ENCODE data around the gene ANKRD55. TPM values are rescaled to one million over a fixed set of nuclear protein-coding genes. Genes with fewer than 3 reads are reported as not detected.

The ANKRD55 gene
- total RNA-seq, 1 experiment from 2014 or later: not detected

DNA sequence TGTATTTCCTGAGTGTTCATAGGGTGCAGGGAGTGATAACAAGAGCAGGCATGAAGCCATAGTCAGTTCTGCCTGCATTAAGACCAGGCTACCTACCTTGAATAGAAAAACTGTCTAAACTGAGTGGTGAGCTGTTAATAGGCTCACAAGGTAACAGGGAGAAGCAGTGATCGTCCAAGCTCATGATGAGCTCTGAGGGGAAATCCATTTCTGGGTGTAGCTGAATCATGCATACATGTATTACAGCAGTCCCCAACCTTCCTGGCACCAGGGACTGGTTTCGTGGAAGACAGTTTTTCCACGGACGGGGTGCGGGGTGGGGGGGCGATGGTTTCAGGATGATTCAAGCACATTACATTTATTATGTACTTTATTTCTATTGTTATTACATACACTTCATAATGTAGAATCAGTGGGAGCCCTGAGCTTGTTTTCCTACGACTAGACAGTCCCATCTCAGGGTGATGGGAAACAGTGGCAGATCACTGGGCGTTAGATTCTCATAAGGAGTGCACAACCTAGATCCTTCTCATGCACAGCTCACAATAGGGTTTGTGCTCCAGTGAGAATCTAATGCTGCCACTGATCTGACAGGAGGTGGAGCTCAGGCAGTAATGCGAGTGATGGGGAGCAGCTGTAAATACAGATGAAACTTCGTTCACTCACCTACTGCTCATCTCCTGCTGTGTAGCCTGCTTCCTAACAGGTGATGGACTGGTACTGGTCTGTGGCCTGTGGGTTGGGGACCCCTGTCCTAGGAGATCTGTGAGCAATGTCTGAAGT lies 138.4 kb downstream of the ANKRD55 start:
- no peak for DNase-seq
- no peak overlapping the region for H3K9ac ChIP-seq (ENCODE audit: low read length)
- no peaks in the 10 kb centered on the region for H3K27me3 ChIP-seq (ENCODE audit: low read length)
- H3K36me3 ChIP-seq (ENCODE audit: insufficient read depth, low read length): no peaks in the 10 kb centered on the region
- no peaks in the 10 kb centered on the region for H3K9me3 ChIP-seq (ENCODE audit: low read length)
- H3K4me2 ChIP-seq (ENCODE audit: low read depth, low read length, poor library complexity, severe bottlenecking): no peak overlapping the region
- H3K79me2 ChIP-seq (ENCODE audit: low read length): no peaks in the 10 kb centered on the region
- H3K27ac ChIP-seq (ENCODE audit: low read length): no peak overlapping the region
- no peaks in the 10 kb centered on the region for H3K4me1 ChIP-seq (ENCODE audit: low read length)
- no peaks in the 10 kb centered on the region for H4K20me1 ChIP-seq (ENCODE audit: insufficient read depth, low read depth, low read length)
- H3K9me2 ChIP-seq (replicated peaks; ENCODE audit: insufficient read depth, low read length): no peaks in the 10 kb centered on the region
- no peak overlapping the region for H2AFZ ChIP-seq (ENCODE audit: low read length)
- H3K4me3 ChIP-seq (ENCODE audit: low read length): no peak overlapping the region

DNA sequence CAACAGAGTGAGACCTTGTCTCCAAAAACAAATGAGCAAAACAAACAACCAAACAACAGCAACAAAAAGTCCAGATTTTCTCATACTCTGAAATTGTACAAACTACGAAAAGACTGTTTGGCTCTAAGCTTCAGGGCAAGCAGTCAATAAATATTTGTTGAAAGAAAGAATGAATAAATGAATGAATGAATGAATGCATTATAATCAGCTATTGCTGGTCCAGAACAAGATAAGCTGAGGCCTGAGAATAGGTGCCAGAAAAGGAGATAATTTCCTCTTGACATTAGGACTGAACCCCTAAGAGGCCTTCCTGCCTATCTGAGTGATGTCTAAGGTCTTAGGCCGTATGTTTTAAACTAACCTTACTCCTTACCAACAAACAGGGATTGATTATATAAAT lies 139.2 kb downstream of the ANKRD55 start:
- Histone ChIP-seq H3K79me2 (ENCODE audit: low read length) (no peaks in the 10 kb centered on the region), H3K27me3 (ENCODE audit: low read length) (no peaks in the 10 kb centered on the region), H3K4me3 (ENCODE audit: low read length) (no peak overlapping the region), H3K9me2 (replicated peaks; ENCODE audit: insufficient read depth, low read length) (no peaks in the 10 kb centered on the region), H3K9me3 (ENCODE audit: low read length) (no peaks in the 10 kb centered on the region), H3K4me1 (ENCODE audit: low read length) (no peaks in the 10 kb centered on the region), H2AFZ (ENCODE audit: low read length) (no peak overlapping the region), H4K20me1 (ENCODE audit: insufficient read depth, low read depth, low read length) (no peaks in the 10 kb centered on the region), H3K36me3 (ENCODE audit: insufficient read depth, low read length) (no peaks in the 10 kb centered on the region), H3K9ac (ENCODE audit: low read length) (no peak overlapping the region), H3K27ac (ENCODE audit: low read length) (no peak overlapping the region), H3K4me2 (ENCODE audit: low read depth, low read length, poor library complexity, severe bottlenecking) (no peak overlapping the region)
- DNase-seq: no peak

DNA sequence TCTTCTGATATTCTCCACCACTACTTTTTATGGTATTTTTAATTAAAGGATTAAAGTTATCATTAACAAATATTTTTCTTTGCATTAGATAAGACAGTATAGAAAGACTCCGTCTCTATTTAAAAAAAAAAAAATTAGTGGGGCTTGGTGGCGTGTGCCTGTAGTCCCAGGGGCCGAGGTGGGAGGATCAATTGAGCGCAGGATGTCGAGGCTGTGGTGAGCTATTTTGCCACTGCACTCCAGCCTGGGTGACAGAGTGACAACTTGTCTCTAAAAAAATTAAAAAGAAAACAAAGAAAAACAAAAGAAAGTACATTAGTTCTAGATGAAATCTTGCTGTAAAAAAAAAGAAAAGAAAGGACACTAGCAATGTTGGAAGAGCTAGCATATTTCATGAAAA lies 141.0 kb downstream of the ANKRD55 start:
- Histone ChIP-seq H3K9me3 (ENCODE audit: low read length) (no peaks in the 10 kb centered on the region), H3K79me2 (ENCODE audit: low read length) (no peaks in the 10 kb centered on the region), H3K4me1 (ENCODE audit: low read length) (no peaks in the 10 kb centered on the region), H3K36me3 (ENCODE audit: insufficient read depth, low read length) (no peaks in the 10 kb centered on the region), H3K9ac (ENCODE audit: low read length) (no peak overlapping the region), H3K9me2 (replicated peaks; ENCODE audit: insufficient read depth, low read length) (no peaks in the 10 kb centered on the region), H3K4me2 (ENCODE audit: low read depth, low read length, poor library complexity, severe bottlenecking) (no peak overlapping the region), H3K4me3 (ENCODE audit: low read length) (no peak overlapping the region), H3K27ac (ENCODE audit: low read length) (no peak overlapping the region), H3K27me3 (ENCODE audit: low read length) (no peaks in the 10 kb centered on the region), H4K20me1 (ENCODE audit: insufficient read depth, low read depth, low read length) (no peaks in the 10 kb centered on the region), H2AFZ (ENCODE audit: low read length) (no peak overlapping the region)
- DNase-seq: no peak

DNA sequence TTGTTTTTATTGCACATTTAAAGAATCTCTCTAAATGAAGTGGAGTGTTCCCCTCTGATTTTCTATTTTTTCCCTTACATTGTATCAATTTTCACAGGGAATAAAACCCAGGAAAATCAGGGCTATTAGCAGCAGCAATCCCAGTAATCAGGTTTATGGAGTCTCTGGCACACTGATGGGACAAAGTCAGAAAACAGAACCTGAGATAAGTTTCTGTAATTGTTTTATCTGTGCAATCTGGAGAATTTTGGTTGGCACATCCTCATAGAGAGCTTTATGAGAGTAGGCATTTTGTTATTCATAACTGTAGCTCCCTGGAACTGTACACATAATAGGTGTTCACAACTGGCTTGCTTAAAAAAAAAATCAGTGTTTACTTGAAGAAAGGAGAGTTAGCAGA lies 141.5 kb downstream of the ANKRD55 start:
- H3K4me3 ChIP-seq (ENCODE audit: low read length): no peak overlapping the region

DNA sequence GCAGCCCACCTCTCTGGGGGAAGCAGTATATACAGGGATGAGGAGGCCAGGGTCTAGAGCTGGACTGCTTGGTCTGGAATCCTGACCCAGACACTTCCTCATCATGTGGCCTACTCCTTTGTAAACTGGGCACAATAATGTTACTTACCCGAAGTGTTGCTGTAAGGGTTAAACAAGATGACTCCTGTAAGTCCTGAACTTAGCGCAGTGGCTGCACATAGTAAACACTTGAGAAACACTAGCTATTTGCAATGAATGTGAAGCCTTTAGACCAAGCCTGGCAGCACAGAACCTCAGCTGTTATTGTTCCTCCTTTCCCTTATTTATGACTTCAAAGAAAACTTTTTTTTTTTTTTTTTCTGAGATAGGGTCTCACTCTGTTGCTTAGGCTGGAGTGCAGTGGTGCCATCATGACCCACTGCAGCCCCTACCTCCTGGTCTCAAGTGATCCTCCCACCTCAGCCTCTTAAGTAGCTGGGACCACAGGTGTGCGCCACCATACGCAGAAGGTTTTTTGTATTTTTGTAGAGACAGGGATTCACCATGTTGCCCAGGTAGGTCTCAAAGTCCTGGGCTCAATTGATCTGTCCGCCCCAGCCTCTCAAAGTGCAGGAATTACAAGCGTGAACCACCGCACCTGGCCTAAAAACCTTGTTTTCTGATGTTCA lies 142.2 kb downstream of the ANKRD55 start:
- H3K36me3 ChIP-seq (ENCODE audit: insufficient read depth, low read length): no peaks in the 10 kb centered on the region
- H3K9me2 ChIP-seq (replicated peaks; ENCODE audit: insufficient read depth, low read length): no peaks in the 10 kb centered on the region
- no peak for DNase-seq
- no peak overlapping the region for H3K27ac ChIP-seq (ENCODE audit: low read length)
- no peak overlapping the region for H2AFZ ChIP-seq (ENCODE audit: low read length)
- no peak overlapping the region for H3K9ac ChIP-seq (ENCODE audit: low read length)
- H3K79me2 ChIP-seq (ENCODE audit: low read length): no peaks in the 10 kb centered on the region
- no peak overlapping the region for H3K4me3 ChIP-seq (ENCODE audit: low read length)
- no peak overlapping the region for H3K4me2 ChIP-seq (ENCODE audit: low read depth, low read length, poor library complexity, severe bottlenecking)
- H3K9me3 ChIP-seq (ENCODE audit: low read length): no peaks in the 10 kb centered on the region
- H4K20me1 ChIP-seq (ENCODE audit: insufficient read depth, low read depth, low read length): no peaks in the 10 kb centered on the region
- no peaks in the 10 kb centered on the region for H3K27me3 ChIP-seq (ENCODE audit: low read length)
- H3K4me1 ChIP-seq (ENCODE audit: low read length): no peaks in the 10 kb centered on the region

More for the DNA sequence above, 141.5 kb downstream of the ANKRD55 start:
- H3K27ac ChIP-seq (ENCODE audit: low read length): no peak overlapping the region
- no peak overlapping the region for H3K4me2 ChIP-seq (ENCODE audit: low read depth, low read length, poor library complexity, severe bottlenecking)
- no peak overlapping the region for H2AFZ ChIP-seq (ENCODE audit: low read length)
- no peaks in the 10 kb centered on the region for H3K9me3 ChIP-seq (ENCODE audit: low read length)
- H3K36me3 ChIP-seq (ENCODE audit: insufficient read depth, low read length): no peaks in the 10 kb centered on the region
- H3K9ac ChIP-seq (ENCODE audit: low read length): no peak overlapping the region
- no peak for DNase-seq
- no peaks in the 10 kb centered on the region for H3K9me2 ChIP-seq (replicated peaks; ENCODE audit: insufficient read depth, low read length)
- H3K4me1 ChIP-seq (ENCODE audit: low read length): no peaks in the 10 kb centered on the region
- H4K20me1 ChIP-seq (ENCODE audit: insufficient read depth, low read depth, low read length): no peaks in the 10 kb centered on the region
- no peaks in the 10 kb centered on the region for H3K79me2 ChIP-seq (ENCODE audit: low read length)
- no peaks in the 10 kb centered on the region for H3K27me3 ChIP-seq (ENCODE audit: low read length)

DNA sequence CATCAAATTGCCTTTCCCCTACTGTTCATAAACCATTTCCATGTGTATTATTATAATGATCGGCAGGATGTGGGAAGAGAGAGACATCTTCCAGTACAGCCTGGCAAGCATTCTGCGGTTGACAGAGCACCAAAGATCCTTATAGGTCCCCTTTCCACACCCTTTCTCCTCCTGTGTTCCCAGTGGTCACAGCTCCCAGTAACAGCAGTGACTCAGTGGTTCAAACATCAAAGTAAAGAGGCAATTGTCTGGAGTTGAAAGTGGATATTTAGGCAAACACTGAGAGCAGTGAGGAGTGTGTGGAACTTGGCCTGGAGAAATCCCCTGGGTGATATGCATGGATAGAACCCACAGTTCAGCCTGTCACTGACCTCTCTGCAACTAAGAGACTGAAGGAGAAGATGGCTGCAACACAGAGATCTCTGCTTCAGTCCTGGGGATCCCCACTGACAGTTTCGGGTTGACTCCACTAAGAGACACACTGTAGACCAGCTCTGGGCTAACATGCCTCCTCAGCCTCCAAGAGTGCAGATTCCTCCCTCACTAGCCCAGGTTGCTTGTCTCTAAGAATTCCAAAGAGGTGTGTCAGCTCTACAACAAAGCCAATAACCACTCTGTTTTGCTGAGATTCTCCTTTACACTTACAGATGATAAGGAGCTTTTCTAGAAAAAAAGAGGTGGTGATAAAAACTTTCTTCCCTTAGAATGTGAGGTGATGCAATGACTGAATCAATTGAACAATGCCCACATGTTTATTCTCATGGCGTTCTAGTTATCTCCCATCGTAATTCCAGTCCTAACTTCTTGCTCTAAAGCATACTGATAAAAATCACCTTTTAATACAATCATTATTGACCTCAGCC lies 143.9 kb downstream of the ANKRD55 start:
- Histone ChIP-seq H3K36me3 (ENCODE audit: insufficient read depth, low read length) (no peaks in the 10 kb centered on the region), H3K4me2 (ENCODE audit: low read depth, low read length, poor library complexity, severe bottlenecking) (no peak overlapping the region), H3K79me2 (ENCODE audit: low read length) (no peaks in the 10 kb centered on the region), H4K20me1 (ENCODE audit: insufficient read depth, low read depth, low read length) (no peaks in the 10 kb centered on the region), H3K9ac (ENCODE audit: low read length) (no peak overlapping the region), H3K4me3 (ENCODE audit: low read length) (no peak overlapping the region), H3K4me1 (ENCODE audit: low read length) (no peaks in the 10 kb centered on the region), H3K27me3 (ENCODE audit: low read length) (no peaks in the 10 kb centered on the region), H3K9me3 (ENCODE audit: low read length) (no peaks in the 10 kb centered on the region), H3K27ac (ENCODE audit: low read length) (no peak overlapping the region), H2AFZ (ENCODE audit: low read length) (no peak overlapping the region), H3K9me2 (replicated peaks; ENCODE audit: insufficient read depth, low read length) (no peaks in the 10 kb centered on the region)
- DNase-seq: no peak

DNA sequence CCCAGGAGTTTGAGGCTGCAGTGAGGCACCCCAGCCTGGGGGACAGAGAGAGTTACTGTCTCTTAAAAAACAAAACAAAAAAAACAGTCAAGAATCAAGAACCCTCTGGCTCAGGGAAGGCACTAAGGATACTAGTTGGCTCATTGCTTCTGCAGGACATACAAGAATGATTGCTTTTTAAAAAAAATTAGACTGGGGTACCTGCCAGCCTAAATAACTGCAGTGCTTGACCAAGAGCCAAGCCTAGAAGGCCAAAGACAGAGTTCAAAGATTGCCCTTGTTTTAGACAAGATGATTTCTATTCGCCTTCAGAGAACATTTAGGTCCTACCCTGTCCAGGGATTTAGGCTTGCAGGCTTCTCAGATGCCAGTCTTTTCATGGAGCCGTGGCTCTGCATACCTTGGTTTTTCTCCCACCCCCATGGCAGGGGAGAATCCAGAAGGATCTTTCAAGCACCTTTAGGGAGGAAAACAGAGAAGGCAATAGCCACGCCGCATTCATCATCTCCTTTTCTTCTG lies 144.6 kb downstream of the ANKRD55 start:
- H3K9ac ChIP-seq (ENCODE audit: low read length): no peak overlapping the region
- no peak for DNase-seq

DNA sequence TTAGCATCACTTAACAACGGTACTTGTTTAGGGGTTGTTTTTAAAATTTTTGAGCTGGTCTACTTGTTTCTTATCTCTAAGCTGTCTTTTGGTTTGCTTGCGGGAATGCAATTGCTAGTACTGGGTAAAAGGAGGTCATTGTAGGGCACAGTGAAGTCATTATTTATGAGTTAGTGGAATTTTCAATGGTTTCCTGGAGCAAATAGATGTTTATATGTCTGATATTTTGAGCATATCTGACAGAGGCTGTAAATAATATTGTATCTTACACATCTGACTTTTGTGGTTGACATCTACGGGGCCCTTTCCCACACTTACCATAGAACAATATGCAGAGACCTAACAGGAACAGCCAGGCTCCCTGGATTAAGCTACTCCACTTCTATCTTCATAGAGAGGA lies 147.9 kb downstream of the ANKRD55 start:
- Histone ChIP-seq H3K4me2 (ENCODE audit: low read depth, low read length, poor library complexity, severe bottlenecking) (no peak overlapping the region), H3K4me3 (ENCODE audit: low read length) (no peak overlapping the region), H3K27ac (ENCODE audit: low read length) (no peak overlapping the region), H3K79me2 (ENCODE audit: low read length) (no peaks in the 10 kb centered on the region), H4K20me1 (ENCODE audit: insufficient read depth, low read depth, low read length) (no peaks in the 10 kb centered on the region), H3K9me3 (ENCODE audit: low read length) (no peaks in the 10 kb centered on the region), H3K27me3 (ENCODE audit: low read length) (no peaks in the 10 kb centered on the region), H3K9ac (ENCODE audit: low read length) (no peak overlapping the region), H3K9me2 (replicated peaks; ENCODE audit: insufficient read depth, low read length) (no peaks in the 10 kb centered on the region), H2AFZ (ENCODE audit: low read length) (no peak overlapping the region), H3K4me1 (ENCODE audit: low read length) (no peaks in the 10 kb centered on the region), H3K36me3 (ENCODE audit: insufficient read depth, low read length) (no peaks in the 10 kb centered on the region)
- no peak for DNase-seq

More for the DNA sequence above, 144.6 kb downstream of the ANKRD55 start:
- Histone ChIP-seq H3K4me2 (ENCODE audit: low read depth, low read length, poor library complexity, severe bottlenecking) (no peak overlapping the region), H3K27ac (ENCODE audit: low read length) (no peak overlapping the region), H3K27me3 (ENCODE audit: low read length) (no peaks in the 10 kb centered on the region), H3K4me3 (ENCODE audit: low read length) (no peak overlapping the region), H3K4me1 (ENCODE audit: low read length) (no peaks in the 10 kb centered on the region), H3K36me3 (ENCODE audit: insufficient read depth, low read length) (no peaks in the 10 kb centered on the region), H3K9me3 (ENCODE audit: low read length) (no peaks in the 10 kb centered on the region), H3K9me2 (replicated peaks; ENCODE audit: insufficient read depth, low read length) (no peaks in the 10 kb centered on the region), H4K20me1 (ENCODE audit: insufficient read depth, low read depth, low read length) (no peaks in the 10 kb centered on the region), H3K79me2 (ENCODE audit: low read length) (no peaks in the 10 kb centered on the region), H2AFZ (ENCODE audit: low read length) (no peak overlapping the region)

Data from Karpas-422 (cell line).